Upper lobe of left lung (tissue), 4 donors: ENCODE results near the gene YWHAQ.

Experiments
- CTCF ChIP-seq, 6 experiments: fragments of 450-650 bp in 4 of 6; fragments of 200-600 bp in 2 of 6; sonication (generic) in 2 of 6; IDR thresholded peaks; one replicate each; pipeline ENCODE4 v1.5.1; 2016 to 2019; ENCODE audit warnings: antibody characterized with exemption in 6 of 6
- POLR2AphosphoS5 ChIP-seq, 2 donors: sonication (generic); formaldehyde crosslinking; IDR thresholded peaks; one replicate each; pipeline ENCODE4 v1.5.1; 2017; ENCODE audit warnings: antibody characterized with exemption in 2 of 2

DNA sequence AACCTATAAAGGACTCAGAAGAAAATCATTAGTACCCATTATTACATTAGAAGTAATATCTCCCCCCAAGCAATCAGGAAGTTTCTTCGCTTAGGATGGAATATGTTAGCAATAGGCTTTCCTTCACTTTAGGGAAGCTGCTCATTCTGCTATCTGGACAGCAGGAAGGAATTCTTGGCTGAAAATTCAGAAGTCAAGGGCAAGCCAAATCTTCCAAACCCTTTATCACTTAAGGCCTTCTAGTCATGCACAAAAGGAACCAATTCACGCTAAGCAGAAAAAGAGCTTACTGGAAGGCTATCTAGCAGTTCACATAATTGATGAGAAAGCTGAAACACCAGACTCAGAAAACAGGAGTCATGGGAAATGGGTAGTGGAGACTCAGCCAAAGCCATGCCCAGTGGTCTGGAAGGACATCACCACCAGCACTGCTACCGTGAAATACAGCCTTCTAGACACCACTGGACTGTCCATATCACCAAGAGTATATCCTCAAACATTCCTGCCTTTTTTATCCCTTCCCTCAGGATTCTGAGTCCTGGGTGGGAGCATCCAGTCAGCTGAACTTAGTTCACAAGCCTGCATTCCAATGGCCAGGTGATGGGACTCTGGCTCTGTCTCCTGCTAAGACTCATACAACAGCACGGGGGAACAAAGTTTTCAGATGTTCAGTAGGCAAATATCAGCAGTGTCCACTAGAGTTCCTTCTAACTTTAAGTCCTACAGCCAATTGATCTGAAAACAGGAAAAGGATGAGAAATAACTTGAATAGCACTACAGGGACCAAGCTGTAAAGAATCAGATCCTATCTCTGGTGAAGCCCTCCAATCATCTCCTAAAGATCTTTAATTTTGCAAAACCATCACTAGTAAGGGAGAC lies 60.4 kb downstream of the YWHAQ start:
- TF ChIP-seq CTCF (IDR thresholded peaks at IDR 0.05) (no peak), POLR2AphosphoS5 (IDR thresholded peaks at IDR 0.05) (no peak)
